Ovary (tissue), 3 donors: ENCODE measurements around the gene CEP57L1.

Experiments used
- EP300 ChIP-seq: sonication (generic); formaldehyde crosslinking; IDR thresholded peaks from one replicate; pipeline ENCODE4 v1.6.1; 2017; ENCODE audit warnings: antibody characterized with exemption
- TF ChIP-seq, protein P1 (sequence below), 3 donors: fragments of 450-650 bp in 2 of 3; fragments of 200-600 bp in 1 of 3; IDR thresholded peaks; one replicate each; pipeline versions ENCODE4 v1.5.1 to v1.8.0; 2016 to 2022; ENCODE audit warnings: antibody characterized with exemption in 3 of 3, mild to moderate bottlenecking in 1 of 3
- donor health status: DM: no; HTN: no; CAD: no.

DNA sequence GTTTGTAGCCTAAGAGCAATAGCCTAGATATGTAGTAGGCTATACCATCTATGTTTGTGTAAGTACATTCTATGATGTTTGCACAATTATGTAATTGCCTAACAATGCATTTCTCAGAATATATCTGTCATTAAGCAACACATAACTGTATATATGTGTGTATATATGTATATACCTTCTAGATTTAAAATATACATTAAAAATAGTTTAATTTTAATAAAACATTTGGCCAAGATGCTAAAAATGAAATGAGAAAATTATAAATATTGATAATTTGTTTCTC, 21.2 kb upstream of the CEP57L1 start:
- TF ChIP-seq, protein P1, sequence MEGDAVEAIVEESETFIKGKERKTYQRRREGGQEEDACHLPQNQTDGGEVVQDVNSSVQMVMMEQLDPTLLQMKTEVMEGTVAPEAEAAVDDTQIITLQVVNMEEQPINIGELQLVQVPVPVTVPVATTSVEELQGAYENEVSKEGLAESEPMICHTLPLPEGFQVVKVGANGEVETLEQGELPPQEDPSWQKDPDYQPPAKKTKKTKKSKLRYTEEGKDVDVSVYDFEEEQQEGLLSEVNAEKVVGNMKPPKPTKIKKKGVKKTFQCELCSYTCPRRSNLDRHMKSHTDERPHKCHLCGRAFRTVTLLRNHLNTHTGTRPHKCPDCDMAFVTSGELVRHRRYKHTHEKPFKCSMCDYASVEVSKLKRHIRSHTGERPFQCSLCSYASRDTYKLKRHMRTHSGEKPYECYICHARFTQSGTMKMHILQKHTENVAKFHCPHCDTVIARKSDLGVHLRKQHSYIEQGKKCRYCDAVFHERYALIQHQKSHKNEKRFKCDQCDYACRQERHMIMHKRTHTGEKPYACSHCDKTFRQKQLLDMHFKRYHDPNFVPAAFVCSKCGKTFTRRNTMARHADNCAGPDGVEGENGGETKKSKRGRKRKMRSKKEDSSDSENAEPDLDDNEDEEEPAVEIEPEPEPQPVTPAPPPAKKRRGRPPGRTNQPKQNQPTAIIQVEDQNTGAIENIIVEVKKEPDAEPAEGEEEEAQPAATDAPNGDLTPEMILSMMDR (IDR thresholded peaks at IDR 0.05), result no peak
- no peak for TF ChIP-seq EP300
